CD14-positive monocyte (primary cell): Measurements from ENCODE around the gene AKAP6. TPM values are rescaled to one million over a fixed set of nuclear protein-coding genes. Genes with fewer than 3 reads are reported as not detected.

Experiments
- DNase-seq, 3 donors: peaks; one replicate each; pipeline ENCODE4 v3.0.0-alpha.2; 2011 to 2022
- H2AFZ ChIP-seq: 2 replicates; pipeline ENCODE4 v1.6.0; 2012; ENCODE audit warnings: mild to moderate bottlenecking, low read depth, low read length, inconsistent platforms; ENCODE audit not compliant: insufficient read depth, poor library complexity, severe bottlenecking
- H3K27ac ChIP-seq, 2 donors: 1 replicate in 1 of 2; 2 replicates in 1 of 2; pipeline ENCODE4 v1.5.1; 2012 to 2013; ENCODE audit warnings: low read length in 2 of 2, control low read depth in 1 of 2, inconsistent platforms in 1 of 2, low read depth in 1 of 2, mild to moderate bottlenecking in 1 of 2
- H3K27me3 ChIP-seq, 2 donors: one replicate each; pipeline versions ENCODE4 v1.6.0 to v1.6.1; 2011 to 2013; ENCODE audit warnings: low read length in 2 of 2; ENCODE audit not compliant: control insufficient read depth in 2 of 2, insufficient read depth in 2 of 2
- H3K36me3 ChIP-seq, 2 donors: replicated peaks in 1 of 2; 1 replicate in 1 of 2; 2 replicates in 1 of 2; pipeline versions ENCODE4 v1.5.1 to v1.6.1; 2012 to 2013; ENCODE audit warnings: low read length in 2 of 2, control low read depth in 1 of 2, inconsistent platforms in 1 of 2, mild to moderate bottlenecking in 1 of 2; ENCODE audit not compliant: insufficient read depth in 2 of 2, control insufficient read depth in 1 of 2
- H3K4me1 ChIP-seq, 2 donors: 1 replicate in 1 of 2; 2 replicates in 1 of 2; pipeline versions ENCODE4 v1.5.1 to v1.6.1; 2012 to 2013; ENCODE audit warnings: low read length in 2 of 2, control low read depth in 1 of 2, inconsistent platforms in 1 of 2, mild to moderate bottlenecking in 1 of 2, moderate library complexity in 1 of 2; ENCODE audit not compliant: insufficient read depth in 2 of 2, control insufficient read depth in 1 of 2
- H3K4me2 ChIP-seq: replicated peaks from 2 replicates; pipeline ENCODE3; 2012; ENCODE audit warnings: low read length, moderate library complexity, mild to moderate bottlenecking; ENCODE audit not compliant: poor library complexity, severe bottlenecking; ENCODE audit errors: extremely low read depth
- H3K4me3 ChIP-seq, 3 experiments: fragments of 200-600 bp in 1 of 3; sonication (generic) in 1 of 3; replicated peaks in 1 of 3; 1 replicate in 2 of 3; 2 replicates in 1 of 3; pipeline ENCODE4 v1.5.1; 2011 to 2013; ENCODE audit warnings: low read length in 3 of 3, mild to moderate bottlenecking in 3 of 3, control low read depth in 2 of 3, low read depth in 2 of 3, inconsistent platforms in 1 of 3, moderate library complexity in 1 of 3
- H3K79me2 ChIP-seq: 2 replicates; pipeline ENCODE4 v1.6.0; 2012; ENCODE audit warnings: mild to moderate bottlenecking, control low read depth, inconsistent platforms, low read length, moderate library complexity; ENCODE audit not compliant: insufficient read depth
- H3K9ac ChIP-seq: 2 replicates; pipeline ENCODE4 v1.6.0; 2017; ENCODE audit warnings: low read length, mild to moderate bottlenecking; ENCODE audit not compliant: insufficient read depth, poor library complexity, severe bottlenecking
- H3K9me3 ChIP-seq, 2 donors: replicated peaks in 1 of 2; 1 replicate in 1 of 2; 2 replicates in 1 of 2; pipeline versions ENCODE4 v1.5.1 to v1.6.1; 2012 to 2013; ENCODE audit warnings: low read length in 2 of 2, control low read depth in 1 of 2; ENCODE audit not compliant: control insufficient read depth in 1 of 2, insufficient read depth in 1 of 2
- H4K20me1 ChIP-seq: 2 replicates; pipeline ENCODE4 v1.6.0; 2012; ENCODE audit warnings: mild to moderate bottlenecking, low read length, control low read depth, moderate library complexity; ENCODE audit not compliant: insufficient read depth
- H3K27ac Mint-ChIP-seq, 7 donors: one replicate each; pipeline ENCODE4 v1.8.0; 2020; ENCODE audit warnings: mild to moderate bottlenecking in 7 of 7, mixed read lengths in 7 of 7, moderate library complexity in 6 of 7, inconsistent platforms in 2 of 7
- H3K27me3 Mint-ChIP-seq, 3 donors: one replicate each; pipeline ENCODE4 v1.8.0; 2021 to 2022; ENCODE audit warnings: low read depth in 3 of 3, mild to moderate bottlenecking in 3 of 3, mixed read lengths in 3 of 3, moderate library complexity in 3 of 3, inconsistent platforms in 1 of 3
- H3K36me3 Mint-ChIP-seq, 2 donors: one replicate each; pipeline ENCODE4 v1.8.0; 2020; ENCODE audit warnings: mixed read lengths in 2 of 2, inconsistent platforms in 1 of 2, mild to moderate bottlenecking in 1 of 2
- H3K4me1 Mint-ChIP-seq: one replicate; pipeline ENCODE4 v1.8.0; 2020; ENCODE audit warnings: mild to moderate bottlenecking, mixed read lengths
- H3K4me3 Mint-ChIP-seq, 2 donors: one replicate each; pipeline ENCODE4 v1.8.0; 2020; ENCODE audit warnings: mild to moderate bottlenecking in 2 of 2, mixed read lengths in 2 of 2, moderate library complexity in 1 of 2
- H3K9me3 Mint-ChIP-seq, 7 donors: one replicate each; pipeline ENCODE4 v1.8.0; 2020 to 2022; ENCODE audit warnings: mixed read lengths in 7 of 7, mild to moderate bottlenecking in 6 of 7, moderate library complexity in 6 of 7, inconsistent platforms in 2 of 7
- CTCF ChIP-seq: fragments of 200-600 bp; IDR thresholded peaks from one replicate; pipeline ENCODE4 v1.8.0; 2022; ENCODE audit warnings: antibody characterized with exemption, mild to moderate bottlenecking
- whole genome bisulfite sequencing: methylation state at CpG from one replicate; pipeline ENCODE4 v1.1.5; 2013; ENCODE audit warnings: missing lambda C conversion rate; ENCODE audit not compliant: insufficient coverage; 5-methylcytosine and 5-hydroxymethylcytosine counted together
- intact Hi-C, 2 donors: fragments of 100-400 bp; cut with micrococcal nuclease; formaldehyde crosslinking; loops; one replicate each; pipeline versions ENCODE4 v1.15.0 to v1.15.1; 2023
- polyA plus RNA-seq, 3 donors: library from polyadenylated mRNA; depleted of rRNA in 1 of 3; unstranded in 2 of 3; stranded (reverse) in 1 of 3; fragments of 300-500 nt in 2 of 3; fragments of >200 nt in 1 of 3; fragmentation: Illumina TruSeq in 2 of 3; gene quantifications; 1 replicate in 2 of 3; 2 replicates in 1 of 3; pipeline ENCODE4 v1.2.3, GENCODE V29; 2012 to 2021

The AKAP6 gene
- polyA plus RNA-seq, 3 donors: not detected

GRCh38 chr14:32374155-32374554 lies 45.1 kb downstream of the AKAP6 start:
- intact Hi-C loops: no loop called here
- DNase-seq: no peak
- 83% methylated on average over 2 of the region's 3 CpGs for WGBS
- Histone ChIP-seq H3K79me2 (no peaks in the 10 kb centered on the region), H3K4me3 (no peak overlapping the region), H3K27ac (no peak overlapping the region), H3K27me3 (no peaks in the 10 kb centered on the region), H4K20me1 (no peaks in the 10 kb centered on the region), H3K9ac (no peak overlapping the region), H2AFZ (no peak overlapping the region), H3K36me3 (no peaks in the 10 kb centered on the region), H3K4me1 (no peaks in the 10 kb centered on the region), H3K9me3 (no peaks in the 10 kb centered on the region), H3K4me2 (no peak overlapping the region)
- no peak overlapping the region for H3K27ac Mint-ChIP-seq
- H3K36me3 Mint-ChIP-seq: no peaks in the 10 kb centered on the region
- no peak for TF ChIP-seq CTCF
- no peak overlapping the region for H3K4me3 Mint-ChIP-seq
- peaks cover 0 to 1% (median 0%) of the 10 kb centered on the region in 3 donors for H3K27me3 Mint-ChIP-seq
- H3K9me3 Mint-ChIP-seq: peaks cover 0 to 9% (median 0%) of the 10 kb centered on the region in 7 donors
- H3K4me1 Mint-ChIP-seq: no peaks in the 10 kb centered on the region

- Histone ChIP-seq H4K20me1 (no peaks in the 10 kb centered on the region), H3K9ac (no peak overlapping the region), H3K4me3 (no peak overlapping the region), H3K9me3 (no peaks in the 10 kb centered on the region), H3K36me3 (no peaks in the 10 kb centered on the region), H3K79me2 (no peaks in the 10 kb centered on the region), H3K27ac (no peak overlapping the region), H3K4me2 (no peak overlapping the region), H3K27me3 (no peaks in the 10 kb centered on the region), H2AFZ (no peak overlapping the region), H3K4me1 (no peaks in the 10 kb centered on the region)
- no peaks in the 10 kb centered on the region for H3K4me1 Mint-ChIP-seq
- no peaks in the 10 kb centered on the region for H3K36me3 Mint-ChIP-seq
- H3K27ac Mint-ChIP-seq: no peak overlapping the region
- H3K4me3 Mint-ChIP-seq: no peak overlapping the region
- DNase-seq: no peak
- intact Hi-C loops: no loop called here
- WGBS: no CpG with 5 or more reads among the region's 2 CpGs
- peaks cover 0 to 1% (median 0%) of the 10 kb centered on the region in 3 donors for H3K27me3 Mint-ChIP-seq
- no peak for TF ChIP-seq CTCF
- H3K9me3 Mint-ChIP-seq: peaks cover 0 to 9% (median 2%) of the 10 kb centered on the region in 7 donors
These were observed 46.6 kb downstream of the AKAP6 start for GRCh38 chr14:32375663-32376062.
